GM19023 (cell line): ENCODE measurements around the gene PRUNE2.
"Not testable (repeated sequence)": the region's sequence is repeated elsewhere in the genome, so short reads cannot be mapped to it uniquely, and the experiment has no call there.

Experiments used
- ATAC-seq: cut with Tn5 transposase; IDR thresholded peaks from one replicate; pipeline ENCODE4 v1.9.1; 2021; ENCODE audit warnings: mild to moderate bottlenecking, moderate library complexity; ENCODE audit not compliant: unreplicated experiment

Gene PRUNE2

DNA sequence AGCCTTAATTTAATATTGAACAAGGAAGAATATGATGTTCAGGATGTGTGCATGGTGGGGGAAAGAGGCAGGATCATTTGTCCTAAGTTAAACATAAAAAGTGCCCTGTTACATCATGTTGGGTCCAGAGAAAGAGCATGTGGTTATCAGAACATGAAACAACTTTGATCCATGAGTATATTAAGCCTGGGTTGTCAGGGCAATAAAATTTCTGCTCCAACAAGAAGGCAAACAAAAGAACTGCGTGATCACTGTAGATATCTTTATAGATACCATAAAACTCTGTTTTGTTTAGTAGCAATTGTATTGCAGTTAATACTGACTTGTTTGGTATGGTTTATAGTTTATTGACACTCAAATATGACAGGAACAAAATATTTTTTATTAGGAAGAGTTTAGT is 106.4 kb downstream of the PRUNE2 start:
- ATAC-seq = no peak

DNA sequence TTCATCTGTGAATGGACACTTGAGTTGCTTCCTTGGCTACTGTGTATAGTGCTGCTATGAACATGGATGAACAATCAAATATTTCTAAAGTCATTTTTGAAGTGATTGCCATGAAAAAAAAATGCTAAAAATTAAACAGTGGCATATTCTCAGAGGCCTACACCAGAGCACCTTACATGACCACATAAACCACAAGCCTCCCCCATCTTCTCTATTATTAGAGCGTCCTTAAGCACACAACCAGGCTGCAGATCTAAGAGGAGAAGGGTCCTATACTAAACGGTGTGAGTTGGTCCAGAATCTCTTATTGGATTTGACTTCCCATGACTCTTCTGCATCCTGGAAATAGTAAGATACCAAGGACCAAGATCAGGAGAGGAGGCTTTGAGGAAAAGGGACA is 107.4 kb downstream of the PRUNE2 start:
- ATAC-seq = no peak

DNA sequence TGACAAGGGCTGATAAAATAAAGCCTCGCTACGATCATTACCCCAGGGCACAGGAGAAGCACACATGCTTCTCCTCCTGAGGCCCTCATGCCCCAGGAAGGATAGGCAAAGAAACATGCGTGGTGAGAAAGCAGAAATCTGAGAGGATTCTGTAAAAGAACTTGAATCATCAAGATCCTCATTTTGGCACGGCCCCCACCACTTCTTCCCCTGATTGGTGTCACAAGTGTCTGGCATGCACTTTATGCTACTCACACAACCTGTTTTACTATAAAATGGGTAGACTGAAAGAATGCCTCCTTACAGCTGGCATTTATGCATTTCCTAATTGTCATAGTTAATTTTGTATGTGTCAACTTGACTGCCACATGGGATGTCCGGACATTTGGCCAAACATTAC is 109.6 kb downstream of the PRUNE2 start:
- ATAC-seq = no peak

DNA sequence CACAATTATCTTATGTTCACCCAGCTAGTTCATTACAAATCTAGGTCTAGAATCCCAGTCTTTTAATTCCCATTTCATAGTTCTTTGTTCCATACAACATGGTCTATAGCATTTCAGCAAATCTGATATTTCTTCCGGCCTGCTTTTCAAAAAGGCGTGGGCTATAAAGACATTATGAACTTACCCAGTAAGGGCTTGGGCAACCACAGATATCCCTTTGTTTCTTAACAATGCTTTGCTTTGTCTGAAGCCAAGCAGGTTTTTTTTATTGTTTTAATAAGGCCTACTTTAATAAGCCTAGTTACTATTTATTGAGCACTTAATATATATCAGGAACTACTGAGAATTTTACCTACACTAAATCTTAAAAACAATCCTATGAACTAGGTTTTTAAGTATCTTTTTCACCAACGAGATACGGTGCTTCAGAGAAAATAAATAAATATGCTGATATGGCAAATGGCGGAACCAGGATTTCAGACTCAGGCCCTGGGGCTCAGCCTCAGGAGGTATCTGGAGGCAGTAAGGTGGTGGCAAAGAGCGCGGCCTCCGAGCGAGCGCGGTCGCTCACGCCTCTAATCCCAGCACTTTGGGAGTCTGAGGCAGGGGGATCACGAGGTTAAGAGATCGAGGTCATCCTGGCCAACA is 112.0 kb downstream of the PRUNE2 start:
- no peak for ATAC-seq

DNA sequence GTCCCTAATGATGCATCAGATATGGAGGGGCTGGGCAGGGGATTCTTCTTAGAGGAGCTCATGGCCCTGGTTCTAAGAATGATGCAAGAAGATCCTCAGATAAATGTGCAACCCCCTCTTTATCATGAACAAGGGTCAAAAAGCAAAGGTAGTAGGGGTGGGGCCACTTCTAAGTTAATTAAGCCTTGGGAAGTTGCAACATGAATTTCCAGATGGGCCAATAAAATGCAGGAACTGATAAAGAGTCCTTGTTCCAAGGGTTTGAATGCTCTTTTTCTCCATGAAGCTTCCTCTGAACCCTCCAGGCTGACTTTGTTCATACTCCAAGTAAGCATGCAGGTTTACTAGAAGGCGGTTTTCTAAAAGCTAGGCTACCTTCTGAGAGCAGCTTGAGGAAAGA is 116.1 kb downstream of the PRUNE2 start:
- no peak for ATAC-seq

DNA sequence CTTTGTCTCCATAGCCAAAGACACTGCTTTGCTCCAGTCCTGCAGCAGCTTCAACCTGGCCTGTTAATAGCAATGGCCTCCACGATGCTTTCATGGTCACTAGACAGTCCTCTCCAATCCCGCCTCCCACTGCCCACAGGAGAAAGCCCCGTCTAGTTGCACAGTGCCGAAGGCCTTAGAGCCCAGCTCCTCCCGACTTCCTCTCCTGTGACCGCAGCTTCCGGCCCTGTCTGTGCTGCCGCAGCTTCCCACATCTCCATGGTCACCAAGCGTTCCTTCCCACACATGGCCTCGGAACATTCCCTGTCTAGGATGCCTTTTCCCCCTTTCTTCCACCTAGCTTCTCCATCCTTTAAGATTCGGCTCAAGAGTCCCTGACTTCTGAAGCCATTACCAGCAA is 118.2 kb downstream of the PRUNE2 start:
- ATAC-seq = no peak

DNA sequence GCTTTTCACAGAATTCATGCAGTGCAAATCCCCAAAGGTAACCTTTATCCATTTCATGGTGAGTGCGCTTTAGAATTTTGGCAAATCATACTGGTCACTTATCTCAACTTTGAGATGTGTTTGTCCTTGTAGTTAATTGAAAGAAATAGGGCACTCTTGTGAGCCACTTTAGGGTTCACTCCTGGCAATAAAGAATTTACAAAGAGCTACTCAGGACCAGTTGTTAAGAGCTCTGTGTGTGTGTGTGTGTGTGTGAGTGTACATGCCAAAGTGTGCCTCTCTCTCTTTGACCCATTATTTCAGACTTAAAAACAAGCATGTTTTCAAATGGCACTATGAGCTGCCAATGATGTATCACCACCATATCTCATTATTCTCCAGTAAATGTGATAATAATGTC is 120.4 kb downstream of the PRUNE2 start:
- no peak for ATAC-seq

DNA sequence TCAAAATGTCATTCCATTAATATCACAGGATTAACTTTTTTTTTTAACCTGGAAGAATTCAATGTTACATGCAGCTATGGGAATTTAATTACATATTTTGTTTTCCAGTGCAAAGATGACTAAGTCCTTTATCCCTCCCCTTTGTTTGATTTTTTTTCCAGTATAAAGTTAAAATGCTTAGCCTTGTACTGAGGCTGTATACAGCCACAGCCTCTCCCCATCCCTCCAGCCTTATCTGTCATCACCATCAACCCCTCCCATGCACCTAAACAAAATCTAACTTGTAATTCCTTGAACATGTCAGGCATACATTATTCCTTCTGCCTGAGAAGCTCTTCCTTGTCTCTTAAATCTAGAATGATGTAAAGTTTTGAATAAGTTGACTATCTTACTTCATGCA is 121.0 kb downstream of the PRUNE2 start:
- ATAC-seq = no peak

DNA sequence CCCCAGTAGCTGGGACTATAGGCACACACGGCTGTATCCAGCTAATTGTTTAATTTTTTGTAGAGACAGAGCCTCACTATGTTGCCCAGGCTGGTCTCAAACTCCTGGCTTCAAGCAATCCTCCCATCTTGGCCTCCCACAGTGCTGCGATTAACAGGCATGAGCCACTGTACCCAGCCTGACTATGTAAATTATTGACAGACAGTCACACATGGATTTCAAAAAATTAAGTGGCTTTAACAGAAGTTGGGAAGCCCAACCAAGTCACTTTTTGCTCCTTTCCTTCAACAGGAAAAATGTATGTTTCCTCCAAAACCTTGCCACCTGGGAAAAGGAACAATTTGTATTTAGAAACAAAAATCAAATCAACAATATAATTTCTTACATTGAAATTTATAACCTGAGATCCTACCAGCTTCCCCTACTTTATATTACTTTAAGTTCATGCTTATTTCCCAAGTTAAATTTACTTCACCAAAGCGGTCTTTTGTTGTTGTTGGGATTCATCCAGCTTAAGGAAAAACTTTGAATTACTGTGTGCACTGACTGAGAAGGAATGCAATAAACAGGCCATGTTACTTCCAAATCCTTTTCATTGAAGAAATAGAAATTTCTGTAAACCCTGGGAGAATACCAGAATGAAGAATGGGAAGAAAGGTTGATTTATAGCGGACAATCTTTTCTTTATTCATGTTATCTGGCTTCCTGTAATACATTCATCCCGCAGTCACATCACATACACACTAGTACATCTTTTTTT is 133.0 kb downstream of the PRUNE2 start:
- ATAC-seq = no peak

DNA sequence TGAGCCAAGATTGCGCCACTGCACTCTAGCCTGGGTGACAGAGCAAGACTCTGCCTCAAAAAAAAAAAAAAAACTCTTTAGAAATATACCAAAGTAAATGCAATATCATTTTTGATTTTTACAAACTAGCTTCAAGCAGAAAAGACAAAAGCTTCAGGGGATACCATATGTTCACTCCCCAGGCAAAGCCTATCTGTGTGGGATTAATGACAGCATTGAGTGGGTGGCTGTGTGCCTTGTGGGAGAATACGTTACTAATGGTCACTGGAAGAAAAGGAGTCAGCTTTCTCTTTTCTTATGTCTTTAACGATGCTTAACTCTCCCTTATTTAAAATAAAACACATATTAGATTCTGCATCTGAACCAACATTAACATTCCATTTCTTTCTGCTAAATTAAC is 139.8 kb downstream of the PRUNE2 start:
- ATAC-seq = no peak

DNA sequence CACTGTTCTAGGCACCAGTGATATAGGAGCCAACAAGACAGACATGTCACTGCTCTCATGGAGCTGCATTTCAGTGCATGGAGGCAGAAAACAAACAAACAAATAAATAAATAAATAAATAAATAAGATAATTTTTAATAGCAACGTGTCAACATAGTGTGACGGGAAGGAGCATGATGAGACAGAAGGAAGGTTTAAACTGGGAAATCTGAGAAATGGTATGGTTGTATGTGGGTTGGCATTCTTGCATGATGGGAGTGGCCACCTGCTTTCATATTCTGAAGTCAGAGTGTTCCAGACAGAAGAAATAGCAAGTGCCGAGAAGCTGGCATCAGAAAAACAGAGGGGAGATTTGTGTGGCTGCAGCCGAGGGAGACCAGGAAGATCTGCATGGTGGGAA is 141.8 kb downstream of the PRUNE2 start, which contains the start of gene PCA3:
PCA3 (plus strand) TSS at position 301 of the 400 bp plus-strand sequence.
- no peak for ATAC-seq

DNA sequence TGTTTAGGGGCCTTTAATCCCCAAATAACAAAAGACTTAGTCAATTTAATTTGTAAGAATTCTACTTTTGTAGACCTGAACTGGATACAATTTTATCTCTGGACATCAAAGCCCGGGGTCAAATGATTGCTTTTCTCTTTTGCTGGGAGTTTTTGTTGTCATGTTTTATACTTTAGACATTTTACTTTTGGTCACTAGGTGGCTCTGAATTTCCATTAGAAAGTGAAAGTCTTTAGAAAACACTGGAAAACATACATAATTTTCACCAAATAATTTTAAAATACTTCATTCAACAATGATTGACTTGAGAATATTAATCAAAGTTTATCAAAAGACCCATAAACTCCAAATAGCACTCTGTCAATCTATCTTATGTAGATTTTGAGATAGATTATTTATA is 144.5 kb downstream of the PRUNE2 start:
- no peak for ATAC-seq

DNA sequence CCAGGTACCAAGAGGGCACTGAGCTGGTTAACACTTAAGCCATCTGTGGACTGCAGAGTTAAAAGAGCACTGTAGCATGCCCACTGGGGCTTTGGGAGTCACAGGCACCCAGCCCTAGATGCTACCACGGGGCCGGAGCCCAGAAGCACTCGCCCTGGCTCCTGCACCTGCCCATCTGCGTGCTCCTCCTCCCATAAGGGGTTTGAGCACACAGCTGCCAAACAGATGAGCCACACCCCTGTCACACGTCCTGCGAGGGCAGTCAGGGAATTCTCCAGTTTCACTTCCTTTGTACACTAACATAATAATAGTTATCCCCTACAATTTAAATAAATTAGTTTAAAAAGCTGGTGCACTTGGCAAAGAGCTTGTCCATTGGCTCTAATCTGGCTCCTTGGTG is 146.2 kb downstream of the PRUNE2 start:
- no peak for ATAC-seq

DNA sequence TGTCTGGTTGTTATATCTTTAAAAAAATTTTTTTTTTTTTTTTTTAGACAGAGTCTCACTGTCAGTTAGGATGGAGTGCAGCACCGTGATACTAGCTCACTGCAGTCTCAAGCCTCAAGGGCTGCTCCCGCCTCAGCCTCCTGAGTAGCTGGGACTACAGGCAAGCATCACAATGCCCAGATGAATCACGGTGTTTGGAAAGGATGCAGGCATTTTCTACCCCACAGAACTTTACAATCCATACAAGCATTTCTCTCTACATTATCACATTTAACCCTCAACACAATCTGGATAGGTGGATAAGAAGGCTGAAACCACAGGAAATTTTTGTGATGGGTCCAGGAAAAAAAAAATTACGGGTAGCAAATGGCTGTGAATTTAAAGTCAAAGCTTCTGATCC is 147.4 kb downstream of the PRUNE2 start:
- no peak for ATAC-seq

DNA sequence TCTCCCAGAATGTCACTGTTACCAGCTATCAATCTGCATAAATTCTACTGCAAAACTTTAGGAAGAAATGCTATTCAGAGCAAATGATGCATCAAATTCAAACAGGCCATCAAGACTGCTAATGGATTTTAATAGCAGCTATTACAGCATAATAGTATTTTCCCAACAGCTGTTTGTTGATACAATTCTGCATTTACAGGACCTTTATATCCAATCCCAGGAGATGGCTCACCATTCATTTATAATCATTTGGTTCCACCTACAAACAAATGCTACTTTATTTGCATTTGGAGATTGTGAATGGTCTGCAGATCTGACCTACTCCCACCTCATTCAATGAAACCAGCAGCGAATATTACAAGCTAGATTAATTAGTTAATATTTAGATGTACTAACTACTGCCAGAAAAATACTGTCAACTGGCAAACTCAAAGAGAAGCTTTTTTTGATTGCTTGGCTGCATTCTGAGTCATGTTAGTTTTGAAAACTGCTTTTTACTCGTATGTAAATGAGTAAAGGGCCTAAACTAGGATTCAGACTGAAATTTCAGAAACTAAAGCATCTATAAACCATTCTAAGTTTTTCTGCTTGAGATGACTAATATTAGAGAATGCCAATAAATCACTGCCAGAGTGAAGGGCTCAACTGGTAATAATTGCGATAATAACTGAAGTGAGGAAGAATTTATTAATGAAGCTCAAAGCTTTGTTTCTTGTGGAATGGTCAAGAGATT is 148.8 kb downstream of the PRUNE2 start:
- no peak for ATAC-seq

DNA sequence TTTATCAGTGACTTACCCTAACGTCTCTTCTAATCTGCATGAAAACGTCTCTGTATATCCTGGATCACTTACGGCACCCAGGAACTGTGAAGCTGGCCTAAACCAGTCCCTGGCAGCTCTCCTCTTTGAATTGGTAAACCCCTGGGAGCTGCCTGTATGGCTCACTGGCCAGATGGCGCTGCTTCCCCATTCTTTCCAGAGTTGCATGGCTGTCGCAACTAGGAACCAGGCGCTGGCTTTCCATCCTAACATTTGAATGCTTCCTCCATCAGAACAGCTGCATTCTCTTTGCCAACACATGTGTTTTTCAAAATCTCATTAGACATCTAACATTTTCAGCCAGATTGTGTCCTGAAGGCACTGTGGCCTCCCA is 149.7 kb downstream of the PRUNE2 start:
- ATAC-seq = no peak

DNA sequence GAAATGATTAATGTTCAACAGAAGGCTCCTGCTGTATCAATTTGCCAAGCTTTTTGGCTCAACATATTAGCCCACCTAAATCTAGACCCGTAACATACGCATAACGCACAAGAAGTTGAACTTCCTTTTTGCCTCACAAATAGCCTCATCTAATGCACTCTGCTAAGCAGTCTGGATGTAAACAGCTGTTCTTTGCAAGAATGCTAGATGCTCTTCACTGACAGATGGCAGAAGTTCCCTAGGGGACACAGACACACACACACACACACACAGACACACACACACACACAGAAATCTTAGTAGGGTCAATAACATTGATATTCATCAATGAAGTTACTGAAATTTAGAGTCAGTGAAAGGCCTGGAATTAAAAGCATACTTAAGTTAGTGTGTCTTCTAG is 154.9 kb downstream of the PRUNE2 start:
- ATAC-seq = no peak

DNA sequence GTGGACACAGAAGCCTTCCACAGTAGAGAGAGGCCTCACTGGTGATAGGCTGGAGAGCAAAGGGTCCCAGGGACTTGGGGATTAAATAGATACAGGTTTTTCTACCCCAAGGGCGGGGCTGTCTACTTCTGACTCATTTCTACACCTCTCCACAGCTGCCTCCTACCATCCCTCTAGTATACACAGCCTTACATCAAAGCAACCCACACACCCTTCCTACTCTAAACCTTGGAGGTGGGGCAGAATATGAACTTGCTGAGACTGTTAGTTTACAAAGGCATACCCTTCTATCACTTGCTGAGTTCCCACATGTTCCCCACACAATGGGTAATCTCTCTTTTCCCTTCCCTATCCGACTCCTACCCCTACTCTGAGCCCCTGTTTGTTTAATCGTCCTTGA is 161.6 kb downstream of the PRUNE2 start:
- ATAC-seq = no peak

DNA sequence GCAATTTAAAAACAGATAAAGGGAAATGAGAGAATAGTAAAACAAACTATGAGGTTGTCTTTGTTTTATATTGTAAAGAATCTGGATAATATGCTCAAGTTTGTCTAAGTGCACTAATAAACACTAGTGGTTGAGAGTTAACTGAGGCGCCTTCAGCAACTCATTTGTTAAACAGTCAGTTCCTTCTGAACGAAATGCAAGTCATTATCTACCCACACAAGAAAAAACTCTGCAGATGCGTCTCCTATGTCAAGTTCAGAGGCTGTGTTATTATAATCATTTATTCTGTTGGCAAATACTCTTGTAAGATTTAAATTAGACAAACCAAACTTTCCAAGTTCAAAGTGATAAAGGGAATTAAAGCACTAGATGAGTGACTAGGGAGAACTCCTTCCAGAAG is 162.0 kb downstream of the PRUNE2 start:
- ATAC-seq = no peak

DNA sequence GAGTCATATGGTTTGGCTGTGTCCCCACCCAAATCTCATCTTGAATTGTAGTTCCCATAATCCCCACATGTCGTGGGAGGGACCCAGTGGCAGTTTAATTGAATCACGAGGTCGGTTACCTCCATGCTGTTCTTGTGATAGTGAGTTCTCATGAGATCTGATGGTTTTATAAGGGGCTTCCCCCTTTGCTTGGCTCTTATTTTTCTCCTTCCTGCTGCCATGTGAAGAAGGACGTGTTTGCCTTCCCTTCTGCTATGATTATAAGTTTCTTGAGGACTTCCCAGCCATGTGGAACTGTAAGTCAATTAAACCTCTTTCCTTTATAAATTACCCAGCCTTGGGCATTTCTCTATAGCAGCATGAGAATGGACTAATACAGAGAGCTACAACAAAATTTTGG is 163.0 kb downstream of the PRUNE2 start:
- ATAC-seq = not testable (repeated sequence)

DNA sequence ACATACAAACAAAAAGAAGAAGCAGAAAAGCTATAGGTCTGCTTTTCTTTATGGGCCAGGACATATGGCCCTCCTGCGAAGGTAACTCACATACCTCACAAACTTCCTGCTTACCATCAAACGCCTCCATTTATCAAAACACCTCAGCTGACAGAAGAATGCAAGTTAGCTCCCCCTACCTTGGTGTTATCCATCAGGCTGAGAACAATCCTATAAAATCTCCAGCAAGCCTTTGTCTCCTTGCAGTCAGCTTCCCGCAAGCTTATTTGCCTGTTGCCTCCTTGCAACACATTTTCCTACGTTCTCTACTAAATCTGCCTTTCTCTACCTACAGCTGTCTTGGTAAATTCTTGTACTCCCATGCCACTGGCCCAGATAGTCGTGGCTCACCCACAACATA is 164.4 kb downstream of the PRUNE2 start:
- ATAC-seq = no peak

DNA sequence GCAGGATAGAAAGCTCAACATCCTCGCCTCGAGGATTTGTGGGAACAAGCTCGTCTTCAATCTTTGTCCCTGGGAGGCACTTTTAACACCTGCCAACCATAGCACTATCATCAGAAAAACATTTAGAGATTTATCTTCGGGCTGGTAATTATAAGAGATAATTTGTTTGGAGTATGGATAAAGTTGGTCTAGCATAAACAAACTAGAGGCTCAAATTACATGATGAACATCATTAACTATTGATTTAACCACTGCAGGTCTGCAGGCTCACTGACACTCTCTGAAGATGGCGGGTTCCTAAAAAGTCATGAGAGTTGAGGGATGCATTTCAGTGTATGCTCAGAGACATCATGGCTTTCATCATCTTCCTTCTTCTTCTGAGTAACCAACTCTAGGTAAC is 167.5 kb downstream of the PRUNE2 start:
- no peak for ATAC-seq
